ENCODE measurements around the gene MUSTN1.

The MUSTN1 gene

DNA sequence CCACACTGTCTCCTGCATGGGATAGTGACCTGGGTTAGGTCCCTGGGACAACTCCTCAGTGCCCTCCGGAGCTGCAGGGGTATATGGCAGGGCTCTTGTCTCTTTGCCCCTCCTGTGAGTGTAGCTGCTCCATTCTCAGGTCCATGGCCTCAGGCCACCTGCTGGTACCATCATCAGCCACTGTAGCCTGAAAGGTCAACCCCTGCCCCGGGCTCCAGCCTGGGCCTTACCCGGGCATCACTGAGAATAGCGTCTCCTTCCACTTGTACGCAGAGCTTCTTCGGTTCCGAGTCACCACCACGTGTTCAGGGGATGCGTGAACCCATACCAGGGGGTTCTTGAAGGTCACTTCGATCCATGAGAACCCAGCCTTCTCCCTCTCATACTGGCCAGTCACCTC lies 18.2 kb downstream of the MUSTN1 start:
- no peak for TF ChIP-seq POLR2A (IDR thresholded peaks at IDR 0.05; ENCODE audit: low read depth, low read length)
- FAIRE-seq (no peak), DNase-seq (ENCODE audit: insufficient read length, low spot score) (no peak)

DNA sequence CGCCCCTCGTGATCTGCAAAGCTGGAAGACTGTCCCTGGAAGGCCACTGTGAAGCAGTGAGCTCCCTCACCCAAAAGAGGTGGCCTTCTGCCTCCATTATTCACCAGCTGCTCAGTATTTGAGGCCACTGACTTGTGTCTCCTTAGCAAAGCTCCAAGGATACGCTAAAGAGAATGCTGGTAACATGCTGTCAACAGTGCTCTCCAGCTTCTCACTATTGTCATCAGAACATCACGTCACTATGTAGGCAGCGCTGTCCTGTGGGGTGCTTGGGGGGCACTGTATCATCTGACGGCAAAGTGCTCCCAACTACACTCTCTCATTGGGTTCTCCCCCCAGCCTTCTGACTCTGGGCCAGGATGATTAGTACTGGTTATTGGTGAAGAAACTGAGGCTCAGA lies 18.6 kb downstream of the MUSTN1 start:
- DNase-seq (ENCODE audit: insufficient read length, low spot score) (no peak), FAIRE-seq (no peak)
- TF ChIP-seq POLR2A (IDR thresholded peaks at IDR 0.05; ENCODE audit: low read depth, low read length): no peak

DNA sequence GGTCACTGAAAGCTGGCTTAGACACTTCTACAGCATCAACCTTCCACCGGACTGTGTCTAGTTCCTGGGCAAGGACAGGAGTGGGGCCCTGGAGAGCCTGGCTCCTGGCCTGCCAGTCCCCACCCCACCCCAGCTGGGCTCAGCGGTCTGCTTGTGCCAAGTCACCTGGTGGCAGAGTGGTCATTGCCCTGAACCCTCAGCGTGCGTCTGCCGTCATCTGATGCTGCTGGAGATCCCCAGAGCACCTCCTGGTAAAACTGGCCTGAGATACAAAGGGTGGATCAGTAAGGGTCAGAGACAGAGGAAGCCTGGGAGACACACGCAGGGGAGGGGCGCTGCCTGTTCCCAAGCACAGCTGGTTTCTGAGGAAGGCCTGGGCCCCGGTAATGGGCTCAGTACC lies 21.0 kb downstream of the MUSTN1 start:
- no peak for DNase-seq (ENCODE audit: insufficient read length, low spot score)
- FAIRE-seq: no peak
- TF ChIP-seq POLR2A (IDR thresholded peaks at IDR 0.05; ENCODE audit: low read depth, low read length): no peak

DNA sequence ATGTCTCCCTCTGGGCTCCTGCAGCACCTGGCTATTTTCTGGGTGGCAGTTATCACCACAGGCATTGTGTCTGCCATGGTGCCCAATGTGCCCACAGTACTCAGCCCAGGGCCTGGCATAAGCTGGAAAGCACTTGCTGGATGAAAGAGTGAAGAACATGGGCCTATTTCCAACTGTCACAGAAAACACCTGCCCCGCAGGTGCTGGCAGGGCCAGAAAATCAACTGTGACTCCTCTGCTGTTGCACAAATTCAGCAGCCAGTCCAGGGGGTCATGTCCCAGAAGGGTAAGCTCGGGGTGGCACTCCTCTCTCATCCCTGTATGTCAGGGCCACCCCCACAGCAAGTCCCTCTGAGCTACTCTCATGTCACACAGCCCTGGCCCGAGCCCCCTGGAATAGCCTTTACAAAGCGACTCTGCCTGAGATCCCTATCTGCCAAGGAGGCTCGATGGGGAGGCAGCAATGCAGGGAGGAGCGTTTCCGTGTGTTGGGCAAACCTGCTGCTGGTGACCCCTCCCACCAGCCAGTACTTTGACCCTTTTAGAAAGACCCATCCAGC lies 23.3 kb downstream of the MUSTN1 start:
- DNase-seq (ENCODE audit: insufficient read length, low spot score) (no peak), FAIRE-seq (no peak)
- TF ChIP-seq POLR2A (IDR thresholded peaks at IDR 0.05; ENCODE audit: low read depth, low read length): no peak

DNA sequence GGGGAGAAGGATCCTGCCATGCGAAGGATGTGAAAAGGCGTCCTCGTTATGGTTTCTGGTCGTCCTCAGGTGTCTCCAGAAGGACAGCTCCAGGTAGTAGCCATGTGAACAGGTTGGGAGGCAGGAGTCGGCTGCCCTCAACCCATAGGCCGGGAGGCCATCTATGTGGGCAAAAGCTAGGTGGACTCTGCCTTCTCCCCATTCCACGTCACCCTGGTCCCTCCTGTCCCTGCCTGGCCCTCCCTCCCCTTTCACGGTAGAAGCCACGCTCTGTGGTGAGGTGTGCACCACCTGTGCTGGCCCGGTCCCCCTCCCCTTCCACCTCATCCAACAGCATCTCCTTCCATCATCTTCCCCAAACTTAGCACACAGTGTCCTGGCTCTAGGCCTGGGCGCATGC lies 23.9 kb downstream of the MUSTN1 start:
- DNase-seq (ENCODE audit: insufficient read length, low spot score): no peak
- FAIRE-seq: no peak
- no peak for TF ChIP-seq POLR2A (IDR thresholded peaks at IDR 0.05; ENCODE audit: low read depth, low read length)

DNA sequence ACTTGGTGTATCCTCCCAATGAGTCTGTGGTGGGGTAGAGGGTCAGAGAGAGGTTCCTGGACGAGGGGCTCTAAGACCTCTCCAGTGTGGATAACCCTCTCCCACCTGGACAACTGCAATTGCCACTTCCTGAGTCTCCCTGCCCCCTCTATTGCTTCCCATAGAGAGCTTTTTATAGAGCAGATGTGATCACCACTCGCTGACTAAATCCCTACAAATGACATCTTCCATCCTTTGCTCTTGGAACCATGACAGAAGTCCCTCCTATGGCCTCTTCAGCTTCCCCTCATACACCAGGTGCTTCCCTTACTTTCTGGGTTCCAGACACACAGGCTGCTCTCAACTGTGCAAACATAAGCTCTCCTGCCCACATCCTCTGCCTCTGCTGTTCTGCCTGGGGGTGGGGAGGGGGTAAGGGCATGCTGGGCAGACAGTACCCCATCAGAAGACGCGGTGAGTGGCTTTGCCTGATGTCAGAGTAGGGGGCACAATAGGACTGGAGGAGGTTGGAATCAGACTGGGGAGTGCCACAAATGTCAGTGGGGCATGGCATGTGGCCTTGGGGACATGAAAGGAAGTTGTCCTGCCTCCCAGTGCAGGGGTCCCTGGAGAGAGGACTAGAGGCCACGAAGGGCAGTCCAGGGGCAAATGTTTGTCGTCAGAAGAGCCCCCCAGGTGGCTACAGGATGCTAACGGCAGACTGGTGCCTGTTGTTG lies 25.0 kb downstream of the MUSTN1 start:
- DNase-seq (ENCODE audit: insufficient read length, low spot score) (no peak), FAIRE-seq (no peak)
- no peak for TF ChIP-seq POLR2A (IDR thresholded peaks at IDR 0.05; ENCODE audit: low read depth, low read length)

DNA sequence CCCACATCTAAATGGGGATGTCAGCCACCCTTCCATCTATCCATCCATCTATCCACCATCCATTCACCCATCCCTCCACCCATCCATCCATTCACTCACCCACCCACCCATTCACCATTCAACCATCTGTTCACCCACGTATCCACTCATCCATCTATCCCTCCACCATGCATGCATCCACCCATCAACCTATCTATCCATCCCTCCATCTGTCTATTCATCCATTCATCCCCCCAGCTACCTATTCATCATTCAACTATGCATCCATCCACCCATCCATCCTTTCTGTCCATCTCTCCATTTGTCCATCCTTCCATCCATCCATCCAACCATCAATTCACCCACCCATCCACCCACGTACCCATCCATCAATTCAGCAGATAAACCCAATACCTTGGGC lies 25.7 kb downstream of the MUSTN1 start:
- no peak for DNase-seq (ENCODE audit: insufficient read length, low spot score)
- no peak for FAIRE-seq
- TF ChIP-seq POLR2A (IDR thresholded peaks at IDR 0.05; ENCODE audit: low read depth, low read length): no peak

DNA sequence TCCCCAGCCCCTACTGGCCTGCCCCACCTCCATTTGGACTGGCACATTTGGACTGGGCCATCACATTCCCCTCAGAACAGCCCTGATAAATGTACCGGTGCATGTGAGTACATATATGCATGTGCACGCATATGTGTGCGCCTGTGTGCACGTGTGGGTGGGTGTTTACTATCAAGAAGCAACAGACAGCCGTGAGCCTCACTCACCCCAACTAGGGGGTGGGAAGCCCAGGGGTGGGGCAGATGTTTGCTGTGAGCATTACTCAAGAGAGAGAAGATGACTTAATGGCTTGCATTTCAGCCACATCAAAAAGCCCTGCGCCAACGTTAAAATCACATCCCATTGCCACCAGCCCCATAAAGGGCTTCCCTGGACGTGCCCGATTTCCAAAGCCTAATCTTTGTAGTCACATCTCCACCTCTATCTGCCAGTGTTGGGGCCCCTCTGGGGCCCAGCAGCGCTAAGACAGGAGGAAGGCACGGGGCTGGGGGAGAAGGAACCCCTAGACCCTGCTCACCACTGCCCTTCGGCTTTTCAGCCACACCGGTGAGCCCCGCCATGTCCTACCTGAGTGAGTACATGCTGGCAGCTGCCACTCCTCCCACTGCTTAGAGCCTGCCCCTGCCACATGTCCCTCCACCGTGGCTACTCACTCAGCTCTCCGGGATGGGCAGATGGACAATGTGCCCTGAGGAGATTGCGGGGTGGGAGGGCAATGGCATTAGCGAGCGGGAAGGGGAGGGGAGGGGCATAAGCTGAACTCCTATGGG lies 29.4 kb downstream of the MUSTN1 start:
- FAIRE-seq (no peak), DNase-seq (ENCODE audit: insufficient read length, low spot score) (no peak)
- TF ChIP-seq POLR2A (IDR thresholded peaks at IDR 0.05; ENCODE audit: low read depth, low read length): no peak

DNA sequence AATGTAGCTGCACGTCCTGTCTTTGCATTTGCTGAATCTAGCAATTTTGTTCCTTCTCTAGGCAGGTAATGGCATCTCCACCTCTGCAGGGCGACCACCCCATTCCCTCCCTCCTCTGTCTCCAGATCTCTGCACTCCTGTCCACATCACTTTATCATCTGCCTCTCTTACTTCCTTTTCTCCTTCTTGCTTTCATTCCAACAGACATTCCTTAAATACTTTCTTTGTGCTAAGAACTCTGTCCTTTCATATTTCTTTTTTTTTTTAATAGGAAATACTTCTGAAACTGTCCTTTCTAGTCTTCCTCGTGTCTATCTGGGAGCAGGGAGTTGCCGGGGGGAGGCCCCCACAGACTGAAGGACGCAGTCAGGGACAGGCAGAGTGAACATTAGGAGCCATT lies 33.0 kb downstream of the MUSTN1 start:
- DNase-seq (ENCODE audit: insufficient read length, low spot score) (no peak), FAIRE-seq (no peak)
- TF ChIP-seq POLR2A (IDR thresholded peaks at IDR 0.05; ENCODE audit: low read depth, low read length): no peak

DNA sequence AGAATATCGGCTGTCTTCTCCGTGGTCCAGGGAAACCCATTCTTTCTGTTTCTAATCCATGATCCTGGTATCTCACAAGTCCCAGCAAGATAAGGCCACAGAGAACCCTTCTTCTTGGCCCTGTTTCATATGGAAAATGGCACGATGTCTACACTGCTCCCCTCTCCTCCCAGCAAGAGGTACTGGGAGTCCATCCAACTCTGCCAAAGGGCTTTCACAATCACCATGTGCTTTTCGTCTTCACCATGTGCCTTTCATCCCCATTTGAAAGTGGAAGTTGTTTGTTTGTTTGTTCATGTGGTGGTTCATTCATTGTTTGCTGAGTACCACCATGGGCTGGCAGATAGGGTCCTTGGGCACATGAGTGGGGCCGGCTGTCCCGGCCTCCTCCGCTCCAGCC lies 34.7 kb downstream of the MUSTN1 start:
- FAIRE-seq (no peak), DNase-seq (ENCODE audit: insufficient read length, low spot score) (no peak)
- TF ChIP-seq POLR2A (IDR thresholded peaks at IDR 0.05; ENCODE audit: low read depth, low read length): no peak

DNA sequence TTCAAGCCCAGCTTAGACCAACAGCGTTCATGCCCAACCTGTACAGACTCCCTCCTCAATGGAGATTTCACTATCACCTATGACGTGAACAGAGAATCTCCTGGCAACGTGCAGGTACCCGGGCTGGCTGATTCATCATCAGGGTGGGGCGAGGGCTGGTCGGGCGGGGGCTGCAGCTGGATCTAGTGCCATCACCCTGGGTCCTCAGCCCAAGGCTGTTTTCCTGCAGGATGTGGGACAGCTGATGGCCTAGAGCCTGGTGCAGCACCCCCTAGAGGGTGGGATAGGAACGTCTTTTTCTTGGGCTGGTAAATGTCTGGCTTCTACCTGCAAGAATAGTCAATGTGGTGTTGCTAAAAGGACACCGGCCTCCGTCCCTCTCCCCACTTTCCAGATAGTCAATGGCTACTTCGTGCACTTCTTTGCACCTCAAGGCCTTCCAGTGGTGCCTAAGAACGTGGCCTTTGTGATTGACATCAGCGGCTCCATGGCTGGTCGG lies 35.8 kb downstream of the MUSTN1 start:
- no peak for TF ChIP-seq POLR2A (IDR thresholded peaks at IDR 0.05; ENCODE audit: low read depth, low read length)
- peak; percentile 66 for DNase-seq (ENCODE audit: insufficient read length, low spot score)
- no peak for FAIRE-seq

DNA sequence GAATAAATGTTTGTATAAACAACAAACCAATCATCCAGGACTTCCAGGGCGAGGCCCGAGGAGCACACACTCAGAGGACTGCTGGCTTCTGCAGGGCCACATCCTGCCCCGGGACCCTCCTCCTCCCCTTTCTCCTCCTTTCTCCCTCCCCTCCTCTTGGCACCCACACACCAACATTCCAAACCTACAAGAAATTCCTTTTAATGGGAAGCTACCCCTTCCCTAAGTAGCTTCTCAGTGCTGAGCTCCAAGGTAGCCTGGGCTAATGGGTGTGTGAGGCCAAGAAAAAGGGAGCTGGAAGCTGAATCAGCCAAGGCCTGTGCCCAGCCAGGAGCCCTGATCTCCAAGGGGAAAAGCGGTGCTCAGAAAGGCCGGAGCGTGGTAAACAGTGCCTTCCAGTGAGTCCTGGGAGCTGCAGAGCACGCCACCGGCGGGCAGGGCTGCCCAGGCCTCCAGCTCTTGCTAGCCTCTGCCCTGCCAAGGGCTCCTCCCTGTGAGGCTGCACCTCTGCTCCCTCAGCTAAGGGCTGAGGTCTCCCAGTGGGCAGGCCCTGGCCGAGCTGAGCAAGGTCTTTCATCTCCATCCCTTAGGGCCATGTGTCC lies 36.3 kb downstream of the MUSTN1 start:
- FAIRE-seq (no peak), DNase-seq (ENCODE audit: insufficient read length, low spot score) (no peak)
- TF ChIP-seq POLR2A (IDR thresholded peaks at IDR 0.05; ENCODE audit: low read depth, low read length): no peak

DNA sequence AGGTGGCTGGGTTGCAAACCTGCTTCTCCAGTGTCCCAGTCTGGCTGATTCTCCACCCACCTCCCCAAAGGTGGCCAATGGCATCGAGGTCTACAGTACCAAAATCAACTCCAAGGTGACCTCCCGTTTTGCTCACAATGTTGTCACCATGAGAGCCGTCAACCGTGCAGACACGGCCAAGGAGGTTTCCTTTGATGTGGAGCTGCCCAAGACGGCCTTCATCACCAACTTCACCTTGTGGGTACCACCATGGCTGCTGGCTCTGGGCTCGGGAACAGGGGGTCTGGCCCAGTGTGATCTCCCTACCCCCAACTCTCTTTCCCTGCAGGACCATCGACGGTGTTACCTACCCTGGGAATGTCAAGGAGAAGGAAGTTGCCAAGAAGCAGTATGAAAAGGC lies 38.4 kb downstream of the MUSTN1 start:
- no peak for TF ChIP-seq POLR2A (IDR thresholded peaks at IDR 0.05; ENCODE audit: low read depth, low read length)
- no peak for DNase-seq (ENCODE audit: insufficient read length, low spot score)
- FAIRE-seq: no peak

DNA sequence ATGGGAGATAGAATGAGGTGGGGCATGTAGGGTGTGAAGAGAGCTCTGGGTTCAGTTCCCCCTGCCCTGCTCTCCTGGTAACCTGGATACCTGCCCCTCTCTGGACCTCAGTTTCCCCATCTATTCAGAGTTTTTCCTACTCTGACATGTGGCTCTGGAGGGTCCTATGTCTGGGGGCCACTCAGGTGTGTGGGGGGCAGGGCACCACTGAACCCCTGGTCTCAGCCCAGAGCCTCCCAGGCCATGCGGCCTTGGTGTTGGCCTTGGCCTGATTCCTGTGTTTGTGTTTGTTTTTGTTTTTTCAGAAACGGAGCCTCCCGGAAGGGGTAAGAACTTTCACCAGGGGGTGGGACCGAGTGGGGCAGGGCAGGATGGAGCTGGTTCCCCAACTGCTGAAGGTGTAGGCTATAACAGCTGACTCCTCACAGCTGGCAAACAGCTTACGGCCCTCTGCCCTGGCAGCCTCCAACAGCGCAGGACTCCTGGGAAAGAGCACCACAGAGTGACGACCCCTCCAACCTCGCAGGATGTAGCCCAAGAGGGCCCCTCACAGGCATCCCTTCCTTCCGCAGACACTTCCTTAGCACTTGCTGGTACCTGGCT lies 39.4 kb downstream of the MUSTN1 start:
- no peak for TF ChIP-seq POLR2A (IDR thresholded peaks at IDR 0.05; ENCODE audit: low read depth, low read length)
- FAIRE-seq: no peak
- no peak for DNase-seq (ENCODE audit: insufficient read length, low spot score)
